DOHH2 (cell line): ENCODE data around the gene MLH1.

Experiments used
- H3F3A ChIP-seq: fragments of 200-600 bp; sonication (generic), shearing (Covaris generic); 2 replicates; pipeline ENCODE4 v1.6.0; 2016; ENCODE audit warnings: antibody characterized with exemption, mild to moderate bottlenecking; ENCODE audit not compliant: control insufficient read depth, insufficient read depth
- H3K27ac ChIP-seq: fragments of 200-600 bp; sonication (generic); 2 replicates; pipeline ENCODE4 v1.5.1; 2014; ENCODE audit warnings: low read depth, mild to moderate bottlenecking, low read length, moderate library complexity
- H3K27me3 ChIP-seq: fragments of 200-600 bp; sonication (generic); 2 replicates; pipeline ENCODE4 v1.6.1; 2014; ENCODE audit warnings: mild to moderate bottlenecking, low read length, mixed read lengths; ENCODE audit not compliant: control insufficient read depth
- H3K36me3 ChIP-seq: fragments of 200-600 bp; sonication (generic); 2 replicates; pipeline ENCODE4 v1.6.1; 2014; ENCODE audit warnings: mild to moderate bottlenecking, low read length, moderate library complexity, mixed read lengths; ENCODE audit not compliant: control insufficient read depth
- H3K4me1 ChIP-seq: fragments of 200-600 bp; sonication (generic); 2 replicates; pipeline ENCODE4 v1.6.1; 2014; ENCODE audit warnings: mild to moderate bottlenecking, low read length, mixed read lengths; ENCODE audit not compliant: control insufficient read depth
- H3K4me2 ChIP-seq: fragments of 200-600 bp; sonication (generic); 2 replicates; pipeline ENCODE4 v1.6.0; 2014; ENCODE audit warnings: mild to moderate bottlenecking, low read length, moderate library complexity
- H3K4me3 ChIP-seq: fragments of 200-600 bp; sonication (generic); 2 replicates; pipeline ENCODE4 v1.5.1; 2014; ENCODE audit warnings: mild to moderate bottlenecking, low read length, mixed read lengths
- H3K79me2 ChIP-seq: fragments of 200-600 bp; sonication (generic); 2 replicates; pipeline ENCODE4 v1.6.1; 2014; ENCODE audit warnings: mild to moderate bottlenecking, low read length, mixed read lengths; ENCODE audit not compliant: control insufficient read depth
- H3K9me2 ChIP-seq: fragments of 200-600 bp; sonication (generic); replicated peaks from 2 replicates; pipeline ENCODE4 v1.6.1; 2014; ENCODE audit warnings: mild to moderate bottlenecking, low read length, mixed read lengths; ENCODE audit not compliant: control insufficient read depth
- H3K9me3 ChIP-seq: fragments of 200-600 bp; sonication (generic); 2 replicates; pipeline ENCODE4 v1.6.1; 2014; ENCODE audit warnings: antibody characterized with exemption, low read length, mixed read lengths; ENCODE audit not compliant: control insufficient read depth, insufficient read depth
- H4K20me1 ChIP-seq: fragments of 200-600 bp; sonication (generic); 2 replicates; pipeline ENCODE4 v1.6.0; 2014; ENCODE audit warnings: low read depth, mild to moderate bottlenecking, antibody characterized with exemption, low read length, moderate library complexity; ENCODE audit not compliant: control insufficient read depth, insufficient read depth
- EZH2phosphoT487 ChIP-seq: fragments of 200-600 bp; sonication (generic); IDR thresholded peaks from 2 replicates; pipeline ENCODE4 v1.6.1; 2017; ENCODE audit warnings: borderline replicate concordance, mild to moderate bottlenecking, antibody characterized with exemption, low read length, moderate library complexity, mixed read lengths
- TF ChIP-seq, protein P1 (sequence below): fragments of 200-600 bp; sonication (generic); IDR thresholded peaks from one replicate; pipeline ENCODE4 v1.5.1; 2014; ENCODE audit warnings: antibody characterized with exemption, mild to moderate bottlenecking, low read depth, low read length; ENCODE audit not compliant: poor library complexity, severe bottlenecking

MLH1 gene

DNA sequence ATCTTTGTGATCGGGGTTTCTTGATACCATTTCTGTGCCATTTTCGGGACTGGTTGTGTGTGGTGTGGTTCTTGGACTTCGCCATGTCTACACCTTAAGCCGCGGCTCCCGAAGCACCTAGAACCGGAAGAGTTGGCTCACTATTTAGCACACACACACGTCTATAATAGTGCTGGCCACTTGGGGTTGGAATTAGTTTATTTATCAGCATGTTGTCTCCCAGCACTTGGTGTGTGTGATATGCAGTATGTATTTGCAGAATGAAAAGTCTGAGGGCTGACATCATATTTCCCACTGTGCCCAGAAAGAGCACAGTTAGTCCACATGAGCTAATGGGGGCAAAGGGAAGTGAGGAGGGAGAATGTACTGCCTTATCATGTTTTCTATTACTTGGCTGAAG, 23.6 kb downstream of the MLH1 start:
- H3K9me3 ChIP-seq = no peaks in the 10 kb centered on the region
- no peaks in the 10 kb centered on the region for H3K79me2 ChIP-seq
- no peak overlapping the region for H3K4me2 ChIP-seq
- H3F3A ChIP-seq = no peaks in the 10 kb centered on the region
- no peaks in the 10 kb centered on the region for H3K27me3 ChIP-seq
- H4K20me1 ChIP-seq = no peaks in the 10 kb centered on the region
- no peak for TF ChIP-seq EZH2phosphoT487
- TF ChIP-seq, protein P1, sequence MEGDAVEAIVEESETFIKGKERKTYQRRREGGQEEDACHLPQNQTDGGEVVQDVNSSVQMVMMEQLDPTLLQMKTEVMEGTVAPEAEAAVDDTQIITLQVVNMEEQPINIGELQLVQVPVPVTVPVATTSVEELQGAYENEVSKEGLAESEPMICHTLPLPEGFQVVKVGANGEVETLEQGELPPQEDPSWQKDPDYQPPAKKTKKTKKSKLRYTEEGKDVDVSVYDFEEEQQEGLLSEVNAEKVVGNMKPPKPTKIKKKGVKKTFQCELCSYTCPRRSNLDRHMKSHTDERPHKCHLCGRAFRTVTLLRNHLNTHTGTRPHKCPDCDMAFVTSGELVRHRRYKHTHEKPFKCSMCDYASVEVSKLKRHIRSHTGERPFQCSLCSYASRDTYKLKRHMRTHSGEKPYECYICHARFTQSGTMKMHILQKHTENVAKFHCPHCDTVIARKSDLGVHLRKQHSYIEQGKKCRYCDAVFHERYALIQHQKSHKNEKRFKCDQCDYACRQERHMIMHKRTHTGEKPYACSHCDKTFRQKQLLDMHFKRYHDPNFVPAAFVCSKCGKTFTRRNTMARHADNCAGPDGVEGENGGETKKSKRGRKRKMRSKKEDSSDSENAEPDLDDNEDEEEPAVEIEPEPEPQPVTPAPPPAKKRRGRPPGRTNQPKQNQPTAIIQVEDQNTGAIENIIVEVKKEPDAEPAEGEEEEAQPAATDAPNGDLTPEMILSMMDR = no peak
- no peak overlapping the region for H3K4me3 ChIP-seq
- H3K4me1 ChIP-seq = no peaks in the 10 kb centered on the region
- H3K27ac ChIP-seq = no peak overlapping the region
- no peaks in the 10 kb centered on the region for H3K9me2 ChIP-seq
- peaks cover 86% of the 10 kb centered on the region for H3K36me3 ChIP-seq

DNA sequence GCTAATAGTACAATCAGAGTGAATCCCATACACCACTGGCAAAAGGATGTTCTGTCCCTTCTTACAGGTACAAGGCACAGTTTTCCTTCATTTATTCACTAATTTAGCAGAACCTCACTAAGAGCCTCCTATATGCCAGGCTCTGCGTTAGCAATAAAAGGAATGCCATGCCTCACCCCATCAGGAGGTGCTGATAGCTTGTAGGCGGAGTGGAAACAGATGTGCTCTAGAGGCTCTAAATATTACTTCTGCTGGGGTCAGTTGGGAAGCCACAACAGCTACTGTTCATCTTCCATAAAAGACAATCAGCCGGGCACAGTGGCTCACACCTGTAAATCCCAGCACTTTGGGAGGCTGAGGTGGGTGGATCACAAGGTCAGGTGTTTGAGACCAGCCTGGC, 24.4 kb downstream of the MLH1 start:
- no peak overlapping the region for H3K27ac ChIP-seq
- H3K9me2 ChIP-seq = no peaks in the 10 kb centered on the region
- TF ChIP-seq EZH2phosphoT487 = no peak
- TF ChIP-seq, protein P1 = no peak
- H3K9me3 ChIP-seq = no peaks in the 10 kb centered on the region
- peaks cover 86% of the 10 kb centered on the region for H3K36me3 ChIP-seq
- no peaks in the 10 kb centered on the region for H4K20me1 ChIP-seq
- no peaks in the 10 kb centered on the region for H3K27me3 ChIP-seq
- H3K4me3 ChIP-seq = no peak overlapping the region
- H3F3A ChIP-seq = no peaks in the 10 kb centered on the region
- H3K79me2 ChIP-seq = no peaks in the 10 kb centered on the region
- H3K4me1 ChIP-seq = no peaks in the 10 kb centered on the region
- no peak overlapping the region for H3K4me2 ChIP-seq

GRCh38 chr3:37024092-37024491, 30.8 kb downstream of the MLH1 start:
- Histone ChIP-seq H3K9me3 (no peaks in the 10 kb centered on the region), H3K4me1 (peaks cover 10% of the 10 kb centered on the region), H3K27ac (no peak overlapping the region), H3K27me3 (no peaks in the 10 kb centered on the region), H4K20me1 (no peaks in the 10 kb centered on the region), H3K79me2 (peaks cover 3% of the 10 kb centered on the region; the same call in 1 of the 2 replicates), H3K9me2 (no peaks in the 10 kb centered on the region), H3K4me3 (no peak overlapping the region), H3F3A (no peaks in the 10 kb centered on the region), H3K4me2 (no peak overlapping the region), H3K36me3 (peaks cover 95% of the 10 kb centered on the region)
- TF ChIP-seq, protein P1 = peak; percentile 36
- no peak for TF ChIP-seq EZH2phosphoT487
